ENCODE data around the gene UNC80. TPM values are rescaled to one million over a fixed set of nuclear protein-coding genes. Genes with fewer than 3 reads are reported as not detected.

The UNC80 gene
- total RNA-seq, 1 experiment from 2014 or later: 0.48 TPM

GRCh38 chr2:209990838-209991237 lies 219.2 kb downstream of the UNC80 start (continued):
- TF ChIP-seq AR (CRISPR knock-in tag; IDR thresholded peaks at IDR 0.05): no peak

GRCh38 chr2:209993968-209994367 lies 222.3 kb downstream of the UNC80 start:
- POLR2A ChIA-PET: no interaction called here

GRCh38 chr2:209998596-209998995 lies 227.0 kb downstream of the UNC80 start:
- H3K27me3 Mint-ChIP-seq (ENCODE audit: low read depth): peaks cover 14% of the 10 kb centered on the region
- ATAC-seq: no peak
- H3K4me3 Mint-ChIP-seq: no peak overlapping the region
- CTCF ChIA-PET: no interaction called here
- H3K9me3 Mint-ChIP-seq: peaks cover 8% of the 10 kb centered on the region; the same call in 1 of the 2 replicates
- POLR2A ChIA-PET: no interaction called here
- H3K36me3 Mint-ChIP-seq: 0 out of 2 replicates have a peak, but pooled peaks cover 4% of the 10 kb centered on the region
- H3K27ac Mint-ChIP-seq: no peak overlapping the region
- peaks cover 18% of the 10 kb centered on the region for H3K4me1 Mint-ChIP-seq
- no peak for TF ChIP-seq EMX1 (CRISPR knock-in tag; IDR thresholded peaks at IDR 0.05)
- DNase-seq (ENCODE audit: low spot score): no peak

More at GRCh38 chr2:209993968-209994367, 222.3 kb downstream of the UNC80 start:
- Mint-ChIP-seq H3K27me3 (ENCODE audit: low read depth) (peaks cover 9% of the 10 kb centered on the region), H3K9me3 (no peaks in the 10 kb centered on the region), H3K27ac (no peak overlapping the region), H3K4me1 (peaks cover 4% of the 10 kb centered on the region; the same call in 1 of the 2 replicates), H3K4me3 (no peak overlapping the region), H3K36me3 (no peaks in the 10 kb centered on the region)
- CTCF ChIA-PET: interaction anchor here (2.9 kb wide), 1 partner anchor 205 kb away, joined by 12 read pairs; no protein-coding TSS in a partner anchor
- no peak for DNase-seq (ENCODE audit: low spot score)
- peak; percentile 88 for ATAC-seq
- TF ChIP-seq ATF1 (CRISPR knock-in tag; IDR thresholded peaks at IDR 0.05) (no peak), SMAD4 (CRISPR knock-in tag; IDR thresholded peaks at IDR 0.05) (no peak), SP1 (CRISPR knock-in tag; conservative IDR thresholded peaks at IDR 0.05) (no peak), GRHL2 (CRISPR knock-in tag; IDR thresholded peaks at IDR 0.05; ENCODE audit: insufficient replicate concordance, severe bottlenecking) (no peak), ATF6 (CRISPR knock-in tag; IDR thresholded peaks at IDR 0.05) (no peak), NR1H2 (CRISPR knock-in tag; IDR thresholded peaks at IDR 0.05) (no peak), OVOL2 (CRISPR knock-in tag; IDR thresholded peaks at IDR 0.05; ENCODE audit: borderline replicate concordance) (no peak), CDX4 (CRISPR knock-in tag; IDR thresholded peaks at IDR 0.05; ENCODE audit: borderline replicate concordance) (no peak), CBFB (CRISPR knock-in tag; IDR thresholded peaks at IDR 0.05; ENCODE audit: low read depth) (no peak), SMAD3 (CRISPR knock-in tag; IDR thresholded peaks at IDR 0.05; ENCODE audit: borderline replicate concordance) (no peak), AR (CRISPR knock-in tag; IDR thresholded peaks at IDR 0.05) (no peak), CREB1 (CRISPR knock-in tag; IDR thresholded peaks at IDR 0.05) (no peak)

Data from WTC11 (cell line).